B cell (primary cell): Measurements from ENCODE around the gene EIF2S3B. TPM values are rescaled to one million over a fixed set of nuclear protein-coding genes. Genes with fewer than 3 reads are reported as not detected.

ENCODE experiments used
- ATAC-seq: fragments of 200-7000 bp; cut with Tn5 transposase; one replicate; pipeline ENCODE4 v1.10.0; 2021; ENCODE audit warnings: low read depth, mild to moderate bottlenecking, moderate number of reproducible peaks, moderate library complexity
- CTCF ChIA-PET: fragments of 350-600 bp; sonication (Branson Sonifier 250); formaldehyde crosslinking; loops from one replicate; lab custom pipeline; 2021; ENCODE audit warnings: antibody characterized with exemption, inconsistent platforms; lab: Charles Lee
- POLR2A ChIA-PET: fragments of 350-600 bp; sonication (Branson Sonifier 250); formaldehyde crosslinking; loops from one replicate; lab custom pipeline; 2021; ENCODE audit warnings: antibody characterized with exemption; lab: Charles Lee
- DNase-seq: peaks from one replicate; pipeline ENCODE4 v3.0.0; 2013
- H2AFZ ChIP-seq: 2 replicates; pipeline ENCODE4 v1.6.1; 2012; ENCODE audit warnings: mild to moderate bottlenecking, low read depth, low read length; ENCODE audit not compliant: insufficient read depth, poor library complexity, severe bottlenecking
- H3K27ac ChIP-seq, 2 donors: 1 replicate in 1 of 2; 2 replicates in 1 of 2; pipeline ENCODE4 v1.5.1; 2012 to 2013; ENCODE audit warnings: low read length in 2 of 2, mild to moderate bottlenecking in 2 of 2, moderate library complexity in 1 of 2
- H3K27me3 ChIP-seq, 4 experiments: fragments of 200-600 bp in 1 of 4; sonication (generic) in 1 of 4; replicated peaks in 1 of 4; 1 replicate in 2 of 4; 2 replicates in 2 of 4; pipeline versions ENCODE4 v1.6.1 to v1.7.0; 2013 to 2016; ENCODE audit warnings: low read length in 3 of 4, mild to moderate bottlenecking in 2 of 4, mixed read lengths in 1 of 4, moderate library complexity in 1 of 4; ENCODE audit not compliant: insufficient read depth in 4 of 4, control insufficient read depth in 3 of 4; ENCODE audit errors: control extremely low read depth in 1 of 4
- H3K36me3 ChIP-seq, 2 experiments: replicated peaks in 1 of 2; 1 replicate in 1 of 2; 2 replicates in 1 of 2; pipeline versions ENCODE4 v1.6.1 to v1.7.1; 2013; ENCODE audit warnings: low read length in 1 of 2; ENCODE audit not compliant: insufficient read depth in 2 of 2, control insufficient read depth in 1 of 2; ENCODE audit errors: control extremely low read depth in 1 of 2, extremely low read depth in 1 of 2
- H3K4me1 ChIP-seq, 2 donors: fragments of 200-600 bp in 1 of 2; sonication (generic) in 1 of 2; 1 replicate in 1 of 2; 2 replicates in 1 of 2; pipeline versions ENCODE4 v1.5.1 to v1.6.1; 2013 to 2017; ENCODE audit warnings: low read length in 2 of 2; ENCODE audit not compliant: control insufficient read depth in 2 of 2, insufficient read depth in 2 of 2
- H3K4me2 ChIP-seq: replicated peaks from 2 replicates; pipeline ENCODE3; 2012; ENCODE audit warnings: mild to moderate bottlenecking, low read depth, low read length; ENCODE audit not compliant: poor library complexity, severe bottlenecking
- H3K4me3 ChIP-seq, 5 experiments: fragments of 200-600 bp in 1 of 5; sonication (generic) in 1 of 5; 1 replicate in 3 of 5; 2 replicates in 2 of 5; pipeline versions ENCODE4 v1.5.1 to v1.7.0; 2011 to 2016; ENCODE audit warnings: low read length in 4 of 5, mild to moderate bottlenecking in 4 of 5, low read depth in 2 of 5, control low read depth in 1 of 5, moderate library complexity in 1 of 5; ENCODE audit not compliant: insufficient read depth in 1 of 5; ENCODE audit errors: control extremely low read depth in 1 of 5, extremely low read depth in 1 of 5
- H3K79me2 ChIP-seq: fragments of 200-600 bp; sonication (generic); one replicate; pipeline ENCODE4 v1.6.0; 2016; ENCODE audit warnings: low read length; ENCODE audit not compliant: control insufficient read depth, insufficient read depth
- H3K9ac ChIP-seq: fragments of 200-600 bp; sonication (generic); 2 replicates; pipeline ENCODE4 v1.6.1; 2017; ENCODE audit warnings: mild to moderate bottlenecking, low read length, moderate library complexity
- H3K9me3 ChIP-seq, 3 donors: one replicate each; pipeline versions ENCODE4 v1.6.1 to v1.7.1; 2013; ENCODE audit warnings: low read length in 2 of 3; ENCODE audit not compliant: control insufficient read depth in 2 of 3, insufficient read depth in 1 of 3; ENCODE audit errors: control extremely low read depth in 1 of 3
- H4K20me1 ChIP-seq: 2 replicates; pipeline ENCODE4 v1.6.0; 2012; ENCODE audit warnings: mild to moderate bottlenecking, low read length; ENCODE audit not compliant: insufficient read depth, control insufficient read depth, poor library complexity, severe bottlenecking
- H3K27ac Mint-ChIP-seq: one replicate; pipeline ENCODE4 v1.8.0; 2021; ENCODE audit warnings: mixed read lengths
- H3K27me3 Mint-ChIP-seq: one replicate; pipeline ENCODE4 v1.8.0; 2021; ENCODE audit warnings: mixed read lengths
- H3K4me1 Mint-ChIP-seq: one replicate; pipeline ENCODE4 v1.8.0; 2021; ENCODE audit warnings: mixed read lengths
- H3K4me3 Mint-ChIP-seq: one replicate; pipeline ENCODE4 v1.8.0; 2021; ENCODE audit warnings: mixed read lengths
- H3K9me3 Mint-ChIP-seq: one replicate; pipeline ENCODE4 v1.8.0; 2022; ENCODE audit warnings: mixed read lengths; ENCODE audit not compliant: insufficient read depth
- EZH2 ChIP-seq: IDR thresholded peaks from 2 replicates; pipeline ENCODE4 v1.6.1; 2012; ENCODE audit warnings: borderline replicate concordance, low read depth, mild to moderate bottlenecking, moderate library complexity, low read length; ENCODE audit not compliant: insufficient read depth, poor library complexity, severe bottlenecking
- WGBS: methylation state at CpG from one replicate; pipeline ENCODE4 v1.1.5; 2013; ENCODE audit warnings: missing lambda C conversion rate; ENCODE audit not compliant: insufficient coverage; 5-methylcytosine and 5-hydroxymethylcytosine counted together
- intact Hi-C: fragments of 100-400 bp; cut with micrococcal nuclease; formaldehyde crosslinking; loops from one replicate; pipeline ENCODE4 v1.10.0; 2022
- polyA plus RNA-seq: library from polyadenylated mRNA; depleted of rRNA; stranded (reverse); fragments of >200 nt; gene quantifications from 2 replicates; pipeline ENCODE4 v1.2.3, GENCODE V29; 2012
- total RNA-seq, 2 donors: library from RNA; stranded (reverse); fragments of 120-200 nt in 1 of 2; gene quantifications; 1 replicate in 1 of 2; 2 replicates in 1 of 2; pipeline versions ENCODE4 v1.2.3 to v1.2.4, GENCODE V29; 2013 to 2022
- TF ChIP-seq, protein P1 (sequence below): fragments of 200-600 bp; IDR thresholded peaks from one replicate; pipeline ENCODE4 v1.8.0; 2022; ENCODE audit warnings: antibody characterized with exemption, mild to moderate bottlenecking

EIF2S3B gene
- total and polyA plus RNA-seq, 2 donors (not counting 1 experiment from before 2014, with no cell fraction given): 0.45 to 0.54 TPM

- DNase-seq: no peak
- H3K4me2 ChIP-seq: no peak overlapping the region
- peaks cover 11% of the 10 kb centered on the region for H3K27me3 Mint-ChIP-seq
- no peak overlapping the region for H2AFZ ChIP-seq
- H3K27ac ChIP-seq: no peak overlapping the region
- no peaks in the 10 kb centered on the region for H3K79me2 ChIP-seq
- no peak overlapping the region for H3K4me3 Mint-ChIP-seq
- H3K27me3 ChIP-seq: no peaks in the 10 kb centered on the region
- ChIA-PET CTCF (interaction anchor here (0.6 to 1.2 kb wide), 2 partner anchors 8 to 506 kb away, joined by 4 to 5 read pairs; no protein-coding TSS in a partner anchor), POLR2A (no interaction called here)
- H3K27ac Mint-ChIP-seq: no peak overlapping the region
- no peaks in the 10 kb centered on the region for H3K36me3 ChIP-seq
- no peaks in the 10 kb centered on the region for H3K4me1 ChIP-seq
- H3K4me1 Mint-ChIP-seq: no peaks in the 10 kb centered on the region
- H3K4me3 ChIP-seq: no peak overlapping the region
- ATAC-seq: no peak
- no peaks in the 10 kb centered on the region for H3K9me3 Mint-ChIP-seq
- H3K9me3 ChIP-seq: no peaks in the 10 kb centered on the region
- WGBS: 40% methylated on average over 1 of the region's 6 CpGs
- TF ChIP-seq, protein P1, sequence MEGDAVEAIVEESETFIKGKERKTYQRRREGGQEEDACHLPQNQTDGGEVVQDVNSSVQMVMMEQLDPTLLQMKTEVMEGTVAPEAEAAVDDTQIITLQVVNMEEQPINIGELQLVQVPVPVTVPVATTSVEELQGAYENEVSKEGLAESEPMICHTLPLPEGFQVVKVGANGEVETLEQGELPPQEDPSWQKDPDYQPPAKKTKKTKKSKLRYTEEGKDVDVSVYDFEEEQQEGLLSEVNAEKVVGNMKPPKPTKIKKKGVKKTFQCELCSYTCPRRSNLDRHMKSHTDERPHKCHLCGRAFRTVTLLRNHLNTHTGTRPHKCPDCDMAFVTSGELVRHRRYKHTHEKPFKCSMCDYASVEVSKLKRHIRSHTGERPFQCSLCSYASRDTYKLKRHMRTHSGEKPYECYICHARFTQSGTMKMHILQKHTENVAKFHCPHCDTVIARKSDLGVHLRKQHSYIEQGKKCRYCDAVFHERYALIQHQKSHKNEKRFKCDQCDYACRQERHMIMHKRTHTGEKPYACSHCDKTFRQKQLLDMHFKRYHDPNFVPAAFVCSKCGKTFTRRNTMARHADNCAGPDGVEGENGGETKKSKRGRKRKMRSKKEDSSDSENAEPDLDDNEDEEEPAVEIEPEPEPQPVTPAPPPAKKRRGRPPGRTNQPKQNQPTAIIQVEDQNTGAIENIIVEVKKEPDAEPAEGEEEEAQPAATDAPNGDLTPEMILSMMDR: no peak
- intact Hi-C loops: no loop called here
- H4K20me1 ChIP-seq: no peaks in the 10 kb centered on the region
- no peak overlapping the region for H3K9ac ChIP-seq
These were observed 48.6 kb downstream of the EIF2S3B start for GRCh38 chr12:10554228-10554755.

GRCh38 chr12:10554756-10555481, 49.2 kb downstream of the EIF2S3B start:
- Mint-ChIP-seq H3K27ac (no peak overlapping the region), H3K4me3 (no peak overlapping the region), H3K9me3 (no peaks in the 10 kb centered on the region), H3K4me1 (no peaks in the 10 kb centered on the region), H3K27me3 (peaks cover 13% of the 10 kb centered on the region)
- H3K27ac ChIP-seq: no peak overlapping the region
- ChIA-PET CTCF (interaction anchor here (0.6 to 1.2 kb wide), 2 partner anchors 7 to 507 kb away, joined by 4 to 5 read pairs; no protein-coding TSS in a partner anchor), POLR2A (no interaction called here)
- no peaks in the 10 kb centered on the region for H3K79me2 ChIP-seq
- H3K4me3 ChIP-seq: no peak overlapping the region
- no peak overlapping the region for H3K4me2 ChIP-seq
- no peak for ATAC-seq
- no peaks in the 10 kb centered on the region for H3K27me3 ChIP-seq
- intact Hi-C loops: no loop called here
- no peak overlapping the region for H3K9ac ChIP-seq
- no peaks in the 10 kb centered on the region for H3K4me1 ChIP-seq
- H3K9me3 ChIP-seq: no peaks in the 10 kb centered on the region
- 88% methylated on average over 2 of the region's 7 CpGs for WGBS
- TF ChIP-seq EZH2: no peak
- TF ChIP-seq, protein P1: no peak
- H2AFZ ChIP-seq: no peak overlapping the region
- no peak for DNase-seq
- no peaks in the 10 kb centered on the region for H3K36me3 ChIP-seq
- no peaks in the 10 kb centered on the region for H4K20me1 ChIP-seq
